Endothelial cell of umbilical vein (primary cell): ENCODE measurements around the gene PLEKHA6. TPM values are rescaled to one million over a fixed set of nuclear protein-coding genes. Genes with fewer than 3 reads are reported as not detected.

Experiments
- BruUV-seq: library from RNA; stranded (reverse); fragments of 400-500 nt; replicated peaks from 2 replicates; lab custom pipeline; 2021; lab: Mats Ljungman, UMichigan
- CTCF ChIA-PET: fragments of 300-600, 350-600 bp; sonication (Branson Sonifier 250); formaldehyde crosslinking; loops from one replicate; lab custom pipeline; 2021; ENCODE audit warnings: antibody characterized with exemption, inconsistent platforms; lab: Charles Lee
- POLR2A ChIA-PET: fragments of 300-600, 350-600 bp; sonication (Branson Sonifier 250); formaldehyde crosslinking; loops from one replicate; lab custom pipeline; 2021; ENCODE audit warnings: antibody characterized with exemption, inconsistent platforms; lab: Charles Lee
- DNase-seq: peaks from one replicate; pipeline ENCODE4 v3.0.0-alpha.2; 2011; ENCODE audit warnings: low read depth, low spot score
- FAIRE-seq: peaks from 2 replicates; lab custom pipeline; 2011; peaks lifted over from hg19 to GRCh38; lab: Jason Lieb, UNC
- H2AFZ ChIP-seq: 2 replicates; pipeline ENCODE4 v1.6.0; 2012; ENCODE audit warnings: low read depth, low read length, control low read depth, inconsistent platforms
- H3K27ac ChIP-seq: 2 replicates; pipeline ENCODE4 v1.5.1; 2011; ENCODE audit warnings: low read depth, mild to moderate bottlenecking, control low read depth, low read length, moderate library complexity; ENCODE audit not compliant: insufficient read depth
- H3K27me3 ChIP-seq, 2 experiments: 2 replicates each; pipeline versions ENCODE4 v1.6.0 to v1.6.1; 2011; ENCODE audit warnings: low read length in 2 of 2, mixed read lengths in 1 of 2; ENCODE audit not compliant: control insufficient read depth in 2 of 2, insufficient read depth in 2 of 2
- H3K36me3 ChIP-seq, 2 experiments: 2 replicates in 1 of 2; 3 replicates in 1 of 2; pipeline ENCODE4 v1.5.1; 2011; ENCODE audit warnings: low read length in 2 of 2, mild to moderate bottlenecking in 1 of 2, moderate library complexity in 1 of 2; ENCODE audit not compliant: control insufficient read depth in 2 of 2, insufficient read depth in 2 of 2; ENCODE audit errors: extremely low read depth in 1 of 2
- H3K4me1 ChIP-seq: 3 replicates; pipeline ENCODE4 v1.5.1; 2011; ENCODE audit warnings: mild to moderate bottlenecking, low read length; ENCODE audit not compliant: control insufficient read depth, insufficient read depth; ENCODE audit errors: extremely low read depth
- H3K4me2 ChIP-seq: 2 replicates; pipeline ENCODE4 v1.6.1; 2011; ENCODE audit warnings: low read length, control low read depth, mixed read lengths; ENCODE audit not compliant: insufficient read depth
- H3K4me3 ChIP-seq, 3 experiments: fragments of 200-600 bp in 1 of 3; sonication (generic), shearing (Covaris generic) in 1 of 3; replicated peaks in 1 of 3; 2 replicates each; pipeline ENCODE4 v1.5.1; 2011 to 2016; ENCODE audit warnings: control low read depth in 3 of 3, low read length in 3 of 3, mild to moderate bottlenecking in 2 of 3, inconsistent platforms in 1 of 3, low read depth in 1 of 3, moderate library complexity in 1 of 3; ENCODE audit not compliant: insufficient read depth in 1 of 3
- H3K79me2 ChIP-seq: 2 replicates; pipeline ENCODE4 v1.6.0; 2012; ENCODE audit warnings: low read length, inconsistent platforms; ENCODE audit not compliant: control insufficient read depth, insufficient read depth
- H3K9ac ChIP-seq: replicated peaks from 2 replicates; pipeline ENCODE3; 2011; ENCODE audit warnings: low read length, control low read depth; ENCODE audit not compliant: insufficient read depth; ENCODE audit errors: extremely low read depth
- H3K9me1 ChIP-seq: replicated peaks from 3 replicates; pipeline ENCODE4 v1.6.0; 2011; ENCODE audit warnings: mild to moderate bottlenecking, low read length; ENCODE audit not compliant: control insufficient read depth, insufficient read depth; ENCODE audit errors: extremely low read depth
- H3K9me3 ChIP-seq: replicated peaks from 2 replicates; pipeline ENCODE4 v1.5.1; 2012; ENCODE audit warnings: low read length, inconsistent platforms; ENCODE audit not compliant: control insufficient read depth, insufficient read depth
- H4K20me1 ChIP-seq: replicated peaks from 2 replicates; pipeline ENCODE3; 2011; ENCODE audit warnings: mild to moderate bottlenecking, low read length; ENCODE audit not compliant: control insufficient read depth, insufficient read depth; ENCODE audit errors: extremely low read depth
- CTCF ChIP-seq, 2 donors: IDR thresholded peaks; 1 replicate in 1 of 2; 2 replicates in 1 of 2; pipeline ENCODE4 v1.5.1; 2011; ENCODE audit warnings: low read length in 2 of 2, mild to moderate bottlenecking in 2 of 2, moderate library complexity in 2 of 2, control low read depth in 1 of 2, inconsistent platforms in 1 of 2, low read depth in 1 of 2; ENCODE audit not compliant: insufficient read depth in 1 of 2; ENCODE audit errors: extremely low read depth in 1 of 2
- EZH2 ChIP-seq: IDR thresholded peaks from 2 replicates; pipeline ENCODE4 v1.6.1; 2012; ENCODE audit warnings: borderline replicate concordance, low read depth, mild to moderate bottlenecking, moderate library complexity, low read length, inconsistent platforms; ENCODE audit not compliant: severe bottlenecking
- FOS ChIP-seq: IDR thresholded peaks from 2 replicates; pipeline ENCODE4 v1.6.1; 2011; ENCODE audit warnings: mild to moderate bottlenecking, low read length, moderate library complexity, borderline replicate concordance; ENCODE audit not compliant: insufficient read depth
- GATA2 ChIP-seq: IDR thresholded peaks from 2 replicates; pipeline ENCODE4 v1.7.0; 2011; ENCODE audit warnings: low read depth, mild to moderate bottlenecking, moderate library complexity, mixed read lengths, low read length; ENCODE audit not compliant: insufficient read length, insufficient read depth
- JUN ChIP-seq: IDR thresholded peaks from 2 replicates; pipeline ENCODE4 v1.6.1; 2011; ENCODE audit warnings: borderline replicate concordance, low read depth; ENCODE audit not compliant: insufficient read length, insufficient read depth
- MYC ChIP-seq: IDR thresholded peaks from one replicate; pipeline ENCODE4 v1.6.1; 2011; ENCODE audit warnings: mild to moderate bottlenecking, low read depth, low read length
- POLR2AphosphoS5 ChIP-seq: IDR thresholded peaks from 2 replicates; pipeline ENCODE4 v1.6.1; 2012; ENCODE audit warnings: low read depth, mild to moderate bottlenecking, control low read depth, low read length, moderate library complexity; ENCODE audit not compliant: insufficient read depth
- dilution Hi-C: fragments of 300-500 bp; cut with MboI; formaldehyde crosslinking; loops from one replicate; pipeline ENCODE4 v1.15.0; 2019; ENCODE audit warnings: low sequenced_read_pairs; ENCODE audit not compliant: extremely low pct_ligation_motif_present
- intact Hi-C: fragments of 100-400 bp; cut with micrococcal nuclease; formaldehyde crosslinking; loops from one replicate; pipeline ENCODE4 v1.10.0; 2022
- polyA plus RNA-seq, 4 experiments: library from polyadenylated mRNA; depleted of rRNA in 3 of 4; stranded (reverse) in 3 of 4; unstranded in 1 of 4; fragments of >200 nt; gene quantifications; 2 replicates each; pipeline versions ENCODE4 v1.2.1 to v1.2.3, GENCODE V29; 2011 to 2012; ENCODE audit warnings: missing spikeins in 1 of 4
- total RNA-seq: library from RNA; stranded (reverse); gene quantifications from 2 replicates; pipeline ENCODE4 v1.2.3, GENCODE V29; 2021

The PLEKHA6 gene
- total and polyA plus RNA-seq, 2 donors (not counting 3 experiments of a cell fraction or from before 2014, with no cell fraction given), result 2.1 to 15.0 TPM

GRCh38 chr1:204409123-204409522 is 49.4 kb upstream of the PLEKHA6 start:
- dilution Hi-C loops, result no loop called here
- CTCF ChIA-PET, result interaction anchor here (1.6 to 4.7 kb wide), 7 partner anchors 10 to 97 kb away, joined by 3 to 77 read pairs (median 12); no protein-coding TSS in a partner anchor

More at GRCh38 chr1:204409123-204409522, 49.4 kb upstream of the PLEKHA6 start:
- Histone ChIP-seq H3K27ac (peak overlapping the region; percentile 1), H3K36me3 (peaks cover 4 to 11% of the 10 kb centered on the region in 2 experiments), H3K9me1 (no peaks in the 10 kb centered on the region), H2AFZ (no peak overlapping the region), H3K9me3 (no peaks in the 10 kb centered on the region), H3K4me2 (peak overlapping the region; percentile 89), H3K4me1 (peaks cover 22% of the 10 kb centered on the region), H3K4me3 (peak overlapping the region; percentile 49 to 94 (median 78)), H4K20me1 (peaks cover 40% of the 10 kb centered on the region), H3K9ac (peak overlapping the region; percentile 85), H3K79me2 (peaks cover 75% of the 10 kb centered on the region), H3K27me3 (no peaks in the 10 kb centered on the region)
- intact Hi-C loops, result no loop called here
- FAIRE-seq (no peak), DNase-seq (no peak)
- POLR2A ChIA-PET, result no interaction called here
- TF ChIP-seq GATA2 (no peak), CTCF (IDR thresholded peaks at IDR 0.05; ENCODE audit: extremely low read depth in 1 of 2, insufficient read depth in 1 of 2, low read depth in 1 of 2, low read length in 2 of 2) (no peak), JUN (no peak), FOS (no peak), MYC (no peak), POLR2AphosphoS5 (no peak), EZH2 (no peak)
- no TSS peak for BruUV-seq
